Amygdala (tissue), 56 donors: Measurements from ENCODE around the gene ZC3H8.

ENCODE experiments used
- DNase-seq, 56 donors: peaks; one replicate each; lab custom pipeline; 2025; lab: John Stamatoyannopoulos, UW

Gene ZC3H8

DNA sequence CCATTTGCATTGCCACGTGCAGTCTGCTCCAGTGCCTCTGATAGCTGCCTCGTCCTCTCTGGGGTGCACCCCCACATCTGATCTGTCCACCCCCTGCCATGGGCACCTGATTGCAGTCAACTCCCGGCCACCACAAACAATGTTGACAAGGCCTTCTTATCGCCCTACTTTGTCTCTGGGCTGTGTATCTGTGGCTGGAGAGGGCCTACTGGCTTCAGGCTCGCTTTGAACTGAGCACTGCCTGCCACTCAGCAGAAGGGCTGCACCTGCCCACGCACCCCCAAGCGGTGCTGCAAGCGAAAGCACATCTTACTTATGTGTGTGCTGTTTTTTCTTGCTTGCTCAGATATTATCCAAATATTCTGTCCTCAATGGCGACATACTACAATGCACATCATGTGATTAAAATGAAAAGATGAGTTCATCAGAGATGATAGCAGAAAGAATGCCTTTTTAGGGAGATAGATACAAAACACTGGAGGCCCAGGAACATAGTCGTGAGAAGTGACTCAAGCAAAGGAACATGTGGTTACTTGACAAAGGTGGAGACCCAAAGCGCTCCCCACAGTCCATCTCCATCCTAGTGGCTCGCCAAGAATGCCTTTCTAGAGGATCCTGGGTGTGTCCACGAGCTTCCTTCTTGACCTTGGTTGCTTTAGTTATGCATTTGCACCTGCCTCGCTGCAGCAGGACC, 87.9 kb downstream of the ZC3H8 start:
- no peak for DNase-seq

GRCh38 chr2:112165296-112165695, 89.5 kb downstream of the ZC3H8 start:
- DNase-seq = no peak

DNA sequence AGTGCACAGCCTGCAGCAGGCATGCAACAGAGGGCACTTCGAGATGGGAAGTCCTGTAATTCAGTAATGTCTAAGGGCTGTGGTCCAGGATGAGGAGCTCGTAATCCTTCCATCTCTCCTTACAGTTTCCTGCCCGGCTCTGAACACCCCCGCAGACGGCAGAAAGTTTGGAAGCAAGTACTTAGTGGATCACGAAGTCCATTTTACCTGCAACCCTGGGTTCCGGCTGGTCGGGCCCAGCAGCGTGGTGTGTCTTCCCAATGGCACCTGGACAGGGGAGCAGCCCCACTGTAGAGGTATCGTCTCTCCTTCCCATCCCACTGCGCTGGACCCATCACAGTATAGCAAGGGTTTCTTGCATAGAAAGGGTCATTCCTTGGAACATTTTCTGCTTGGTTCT, 90.0 kb downstream of the ZC3H8 start:
- no peak for DNase-seq

GRCh38 chr2:112163541-112163981, 91.3 kb downstream of the ZC3H8 start:
- no peak for DNase-seq

- DNase-seq = no peak
These were observed 91.9 kb downstream of the ZC3H8 start for GRCh38 chr2:112162956-112163355.

DNA sequence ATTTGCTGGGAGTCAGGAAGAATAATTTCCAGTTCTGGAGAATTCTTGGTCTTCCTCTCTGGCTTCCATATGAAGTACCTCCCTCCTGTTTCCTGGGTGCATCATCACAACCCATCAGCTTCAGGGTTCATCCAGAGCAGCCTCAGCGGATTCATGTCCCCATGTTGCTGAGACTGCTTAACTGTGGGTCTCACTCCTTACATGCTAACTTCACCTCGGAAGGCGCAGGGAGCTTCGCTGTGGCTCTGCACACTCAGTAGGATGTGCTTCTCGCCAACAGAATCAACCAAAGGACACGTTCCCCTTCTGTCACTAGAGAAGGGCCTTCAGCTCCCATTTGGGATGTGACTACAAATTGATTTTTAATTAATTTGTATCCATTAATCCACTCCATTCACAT, 92.5 kb downstream of the ZC3H8 start:
- DNase-seq = no peak
